ENCODE results near the gene ZNF433. TPM values are rescaled to one million over a fixed set of nuclear protein-coding genes. Genes with fewer than 3 reads are reported as not detected.
A peak's percentile ranks its signal among the peaks of the same experiment; 100 is the strongest.

ZNF433 gene
- total RNA-seq, 1 donor from 2014 or later, result 20.6 TPM

DNA sequence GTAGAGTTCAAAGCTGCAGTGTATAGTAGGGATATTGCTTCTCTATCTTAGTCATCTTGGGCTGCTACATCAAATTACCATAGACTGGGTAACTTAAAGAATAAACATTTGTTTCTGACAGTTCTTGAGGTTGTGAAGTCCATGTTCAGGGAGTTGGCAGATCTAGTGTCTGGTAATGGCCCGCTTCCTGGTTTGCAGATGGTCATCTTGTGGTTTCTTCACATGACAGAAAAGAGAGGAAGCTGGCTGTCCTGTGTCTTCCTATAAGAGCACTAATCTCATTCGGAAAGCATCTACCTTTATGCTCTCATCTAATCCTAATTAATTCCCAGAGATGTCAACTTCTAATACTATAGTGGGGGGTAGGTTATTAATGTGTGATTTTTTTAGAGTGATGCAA, 64.4 kb downstream of the ZNF433 start:
- no peak for DNase-seq (ENCODE audit: low spot score in 2 of 2, unreplicated experiment in 2 of 2)
- Mint-ChIP-seq H3K4me3 (no peak overlapping the region), H3K36me3 (peaks cover 51% of the 10 kb centered on the region), H3K27me3 (ENCODE audit: low read depth) (no peaks in the 10 kb centered on the region), H3K4me1 (peaks cover 6% of the 10 kb centered on the region), H3K9me3 (peaks cover 41% of the 10 kb centered on the region), H3K27ac (no peak overlapping the region)
- TF ChIP-seq, protein P1, sequence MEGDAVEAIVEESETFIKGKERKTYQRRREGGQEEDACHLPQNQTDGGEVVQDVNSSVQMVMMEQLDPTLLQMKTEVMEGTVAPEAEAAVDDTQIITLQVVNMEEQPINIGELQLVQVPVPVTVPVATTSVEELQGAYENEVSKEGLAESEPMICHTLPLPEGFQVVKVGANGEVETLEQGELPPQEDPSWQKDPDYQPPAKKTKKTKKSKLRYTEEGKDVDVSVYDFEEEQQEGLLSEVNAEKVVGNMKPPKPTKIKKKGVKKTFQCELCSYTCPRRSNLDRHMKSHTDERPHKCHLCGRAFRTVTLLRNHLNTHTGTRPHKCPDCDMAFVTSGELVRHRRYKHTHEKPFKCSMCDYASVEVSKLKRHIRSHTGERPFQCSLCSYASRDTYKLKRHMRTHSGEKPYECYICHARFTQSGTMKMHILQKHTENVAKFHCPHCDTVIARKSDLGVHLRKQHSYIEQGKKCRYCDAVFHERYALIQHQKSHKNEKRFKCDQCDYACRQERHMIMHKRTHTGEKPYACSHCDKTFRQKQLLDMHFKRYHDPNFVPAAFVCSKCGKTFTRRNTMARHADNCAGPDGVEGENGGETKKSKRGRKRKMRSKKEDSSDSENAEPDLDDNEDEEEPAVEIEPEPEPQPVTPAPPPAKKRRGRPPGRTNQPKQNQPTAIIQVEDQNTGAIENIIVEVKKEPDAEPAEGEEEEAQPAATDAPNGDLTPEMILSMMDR (IDR thresholded peaks at IDR 0.05; ENCODE audit: unreplicated experiment), result no peak

- peaks cover 35% of the 10 kb centered on the region for H3K9me3 Mint-ChIP-seq
- H3K4me3 Mint-ChIP-seq, result no peak overlapping the region
- TF ChIP-seq, protein P1 (IDR thresholded peaks at IDR 0.05; ENCODE audit: unreplicated experiment), result no peak
- no peak overlapping the region for H3K27ac Mint-ChIP-seq
- DNase-seq (ENCODE audit: low spot score in 2 of 2, unreplicated experiment in 2 of 2), result no peak
- H3K4me1 Mint-ChIP-seq, result peaks cover 14% of the 10 kb centered on the region
- no peaks in the 10 kb centered on the region for H3K27me3 Mint-ChIP-seq (ENCODE audit: low read depth)
- H3K36me3 Mint-ChIP-seq, result peaks cover 44% of the 10 kb centered on the region
Measured at GRCh38 chr19:11970174-11970573, 65.3 kb downstream of the ZNF433 start.

GRCh38 chr19:11964858-11965645, 70.4 kb downstream of the ZNF433 start, which contains the start of gene ZNF763:
Gene ZNF763 (plus strand): TSS chr19:11965040. CDS start chr19:11965209, 169 bp downstream.
- H3K27me3 Mint-ChIP-seq (ENCODE audit: low read depth), result no peaks in the 10 kb centered on the region
- peaks cover 26% of the 10 kb centered on the region for H3K4me1 Mint-ChIP-seq
- H3K36me3 Mint-ChIP-seq, result peaks cover 20% of the 10 kb centered on the region
- H3K9me3 Mint-ChIP-seq, result peaks cover 8% of the 10 kb centered on the region
- H3K27ac Mint-ChIP-seq, result peak within 1 kb of the TSS; percentile 90
- TF ChIP-seq, protein P1 (IDR thresholded peaks at IDR 0.05; ENCODE audit: unreplicated experiment), result no peak
- H3K4me3 Mint-ChIP-seq, result peak within 1 kb of the TSS; percentile 92
- peak; percentile 76 to 85 for DNase-seq (ENCODE audit: low spot score in 2 of 2, unreplicated experiment in 2 of 2)

Other genes starting within 250 kb of the ZNF433 start
- 4.7 to 6.1 TPM (median 5.8 TPM) in 3 replicates for gene ZNF491, start 237.2 kb downstream of the ZNF433 start, total RNA-seq
- gene ZNF440, start 221.4 kb downstream of the ZNF433 start, total RNA-seq, result 20.2 to 21.6 TPM (median 20.7 TPM) in 3 replicates
- gene ZNF439, start 187.0 kb downstream of the ZNF433 start, total RNA-seq, result 6.2 to 8.8 TPM (median 6.4 TPM) in 3 replicates
- 25.1 to 27.8 TPM (median 27.8 TPM) in 3 replicates for gene ZNF69, start 147.9 kb downstream of the ZNF433 start, total RNA-seq
- 13.4 to 15.0 TPM (median 14.2 TPM) in 3 replicates for gene ZNF700, start 110.6 kb downstream of the ZNF433 start, total RNA-seq
- gene ZNF763, start 70.6 kb downstream of the ZNF433 start, total RNA-seq, result 5.9 to 7.2 TPM (median 7.1 TPM) in 3 replicates
- 0.22 to 0.68 TPM (median 0.40 TPM) in 3 replicates for gene ZNF878, start 17.3 kb upstream of the ZNF433 start, total RNA-seq
- gene ZNF844, start 29.1 kb upstream of the ZNF433 start, total RNA-seq, result 13.5 to 15.1 TPM (median 13.5 TPM) in 3 replicates
- 8.7 to 11.1 TPM (median 10.6 TPM) in 3 replicates for gene ZNF20, start 104.7 kb upstream of the ZNF433 start, total RNA-seq
- 22.9 to 24.4 TPM (median 23.5 TPM) in 3 replicates for gene ZNF625, start 121.1 kb upstream of the ZNF433 start, total RNA-seq
- gene ZNF136, start 127.4 kb upstream of the ZNF433 start, total RNA-seq, result 16.5 to 18.7 TPM (median 17.9 TPM) in 3 replicates